Fibroblast of the aortic adventitia (primary cell): Measurements from ENCODE around the gene SCP2. TPM values are rescaled to one million over a fixed set of nuclear protein-coding genes. Genes with fewer than 3 reads are reported as not detected.
"Not testable (repeated sequence)": the region's sequence is repeated elsewhere in the genome, so short reads cannot be mapped to it uniquely, and the experiment has no call there.

Experiments
- DNase-seq: peaks from one replicate; pipeline ENCODE4 v3.0.0-alpha.2; 2010; ENCODE audit warnings: low read depth
- H3K4me3 ChIP-seq: 2 replicates; pipeline ENCODE4 v1.5.1; 2011; ENCODE audit warnings: low read depth, mild to moderate bottlenecking, control low read depth, low read length, moderate library complexity
- CTCF ChIP-seq: IDR thresholded peaks from 2 replicates; pipeline ENCODE4 v1.5.1; 2011; ENCODE audit warnings: mild to moderate bottlenecking, low read length, control low read depth, inconsistent platforms; ENCODE audit not compliant: insufficient read depth
- total RNA-seq: library from RNA; depleted of rRNA; stranded (reverse); fragments of >200 nt; gene quantifications from 2 replicates; pipeline ENCODE4 v1.2.3, GENCODE V29; 2012; ENCODE audit warnings: low replicate concordance

The SCP2 gene
- total RNA-seq, 1 donor = 188 TPM

- no peak for TF ChIP-seq CTCF
- DNase-seq = no peak
- H3K4me3 ChIP-seq = no peak overlapping the region
Measured at GRCh38 chr1:52996653-52997052, 69.6 kb downstream of the SCP2 start.

GRCh38 chr1:53001128-53001527 is 74.1 kb downstream of the SCP2 start:
- no peak for DNase-seq
- no peak for TF ChIP-seq CTCF
- H3K4me3 ChIP-seq = no peak overlapping the region

GRCh38 chr1:53006612-53007011 is 79.5 kb downstream of the SCP2 start:
- not testable (repeated sequence) for H3K4me3 ChIP-seq, DNase-seq

GRCh38 chr1:53010247-53010646 is 83.2 kb downstream of the SCP2 start:
- not testable (repeated sequence) for DNase-seq, H3K4me3 ChIP-seq

- no peak for TF ChIP-seq CTCF
- no peak for DNase-seq
- H3K4me3 ChIP-seq = no peak overlapping the region
Measured at GRCh38 chr1:53011175-53011574, 84.1 kb downstream of the SCP2 start.

GRCh38 chr1:53014791-53015507 is 87.9 kb downstream of the SCP2 start:
- H3K4me3 ChIP-seq = peak overlapping the region; percentile 83
- no peak for TF ChIP-seq CTCF
- peak; percentile 91 for DNase-seq

- H3K4me3 ChIP-seq = peak overlapping the region; percentile 83
- no peak for TF ChIP-seq CTCF
- no peak for DNase-seq
Measured at GRCh38 chr1:53015508-53015860, 88.4 kb downstream of the SCP2 start.

- H3K4me3 ChIP-seq = peak overlapping the region; percentile 83
- peak; percentile 52 for DNase-seq
- TF ChIP-seq CTCF = no peak
Measured at GRCh38 chr1:53016705-53017104, 89.6 kb downstream of the SCP2 start.
